Stimulated activated CD8-positive, alpha-beta memory T cell treated with anti-CD3 and anti-CD28 coated beads, Interleukin-4, amount 100 ng/mL, for 48 hours (primary cell): ENCODE results near the gene MYL5.

Experiments
- DNase-seq: peaks from one replicate; pipeline ENCODE4 v3.0.0-alpha.2; 2020

Gene MYL5

DNA sequence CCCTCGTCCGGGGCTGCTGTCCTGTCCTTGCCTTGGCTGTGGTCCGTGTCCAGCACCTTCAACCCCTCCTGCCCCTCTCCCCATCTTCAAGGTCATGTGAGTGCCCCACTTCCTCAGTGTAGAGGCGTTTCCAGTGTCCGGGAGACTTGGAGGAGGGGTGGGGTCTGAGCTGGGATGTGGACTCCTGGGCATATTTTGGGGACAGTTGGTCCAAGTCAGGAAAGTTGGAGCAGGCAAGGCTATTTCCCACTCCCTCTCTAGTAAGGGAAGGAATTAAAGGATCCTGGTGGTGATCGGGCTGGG, 34.2 kb downstream of the MYL5 start:
- no peak for DNase-seq

DNA sequence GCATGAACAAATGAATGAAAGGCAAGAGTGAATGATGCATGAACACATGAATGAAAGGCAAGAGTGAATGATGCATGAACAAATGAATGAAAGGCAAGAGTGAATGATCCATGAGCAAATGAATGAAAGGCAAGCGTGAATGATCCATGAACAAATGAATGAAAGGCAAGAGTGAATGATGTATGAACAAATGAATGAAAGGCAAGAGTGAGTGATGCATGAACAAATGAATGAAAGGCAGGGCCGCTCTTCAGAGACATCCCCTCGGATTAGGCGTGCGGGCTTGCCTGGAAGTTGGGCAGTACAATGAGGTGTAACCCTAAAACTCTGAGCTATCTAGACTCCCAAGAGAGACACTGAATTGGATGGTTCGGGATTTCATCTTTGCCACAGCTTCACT, 35.0 kb downstream of the MYL5 start:
- DNase-seq: no peak

DNA sequence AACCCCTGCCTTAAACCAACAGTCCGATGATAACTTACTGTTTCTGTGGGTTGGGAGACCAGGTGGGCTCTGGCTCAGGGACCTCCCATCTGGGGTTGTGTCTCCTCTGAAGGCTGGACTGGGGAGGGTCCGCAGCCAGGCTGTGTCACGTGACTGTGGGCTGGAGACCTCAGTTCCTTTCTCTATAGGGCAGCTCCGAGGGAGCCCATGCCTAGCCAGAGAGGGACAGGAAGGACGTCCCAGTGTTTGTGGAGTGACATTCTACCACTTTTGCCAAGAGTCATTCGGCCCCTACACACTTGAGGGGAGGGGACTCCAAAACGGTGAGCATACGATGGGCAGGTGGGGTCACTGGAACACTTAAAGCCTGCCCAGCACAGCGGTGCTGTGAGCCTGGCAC, 35.8 kb downstream of the MYL5 start:
- no peak for DNase-seq

DNA sequence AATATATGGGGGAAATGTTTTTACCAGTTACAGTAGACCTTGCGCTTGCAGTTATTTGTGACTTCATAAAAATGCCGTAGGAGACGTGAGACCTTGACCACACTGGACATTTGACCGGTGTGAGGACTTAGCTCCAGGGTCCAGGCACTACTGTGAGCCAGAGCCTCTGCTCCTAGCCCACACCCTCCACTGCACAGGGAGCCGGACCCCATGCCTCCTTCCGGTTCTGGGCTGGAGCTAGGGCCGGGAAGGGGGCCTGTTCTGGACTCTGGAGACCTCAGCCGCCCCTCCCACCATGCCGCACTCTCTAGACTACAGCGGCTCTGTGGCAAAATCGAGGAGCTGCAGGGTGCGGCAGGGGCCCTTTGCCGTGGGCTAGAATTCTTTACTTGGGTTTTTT, 36.6 kb downstream of the MYL5 start:
- DNase-seq: no peak

DNA sequence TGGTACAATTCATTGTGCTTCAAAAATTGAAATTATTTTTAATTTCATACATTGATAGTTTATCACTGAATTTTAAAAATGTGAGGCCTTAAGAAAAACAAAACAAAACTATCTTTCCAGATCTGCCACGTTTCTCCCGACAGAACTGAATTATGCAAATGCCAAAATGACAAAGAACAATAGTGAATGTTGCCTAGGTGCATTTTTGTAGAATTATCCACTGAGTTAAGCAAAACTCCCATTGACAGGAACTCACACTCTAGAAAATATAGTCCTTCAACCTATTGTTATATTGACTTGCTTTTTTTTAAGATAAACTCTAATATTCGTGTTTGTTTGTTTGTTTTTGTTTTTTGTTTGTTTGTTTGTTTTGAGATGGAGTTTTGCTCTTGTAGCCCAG, 37.8 kb downstream of the MYL5 start:
- DNase-seq: no peak

DNA sequence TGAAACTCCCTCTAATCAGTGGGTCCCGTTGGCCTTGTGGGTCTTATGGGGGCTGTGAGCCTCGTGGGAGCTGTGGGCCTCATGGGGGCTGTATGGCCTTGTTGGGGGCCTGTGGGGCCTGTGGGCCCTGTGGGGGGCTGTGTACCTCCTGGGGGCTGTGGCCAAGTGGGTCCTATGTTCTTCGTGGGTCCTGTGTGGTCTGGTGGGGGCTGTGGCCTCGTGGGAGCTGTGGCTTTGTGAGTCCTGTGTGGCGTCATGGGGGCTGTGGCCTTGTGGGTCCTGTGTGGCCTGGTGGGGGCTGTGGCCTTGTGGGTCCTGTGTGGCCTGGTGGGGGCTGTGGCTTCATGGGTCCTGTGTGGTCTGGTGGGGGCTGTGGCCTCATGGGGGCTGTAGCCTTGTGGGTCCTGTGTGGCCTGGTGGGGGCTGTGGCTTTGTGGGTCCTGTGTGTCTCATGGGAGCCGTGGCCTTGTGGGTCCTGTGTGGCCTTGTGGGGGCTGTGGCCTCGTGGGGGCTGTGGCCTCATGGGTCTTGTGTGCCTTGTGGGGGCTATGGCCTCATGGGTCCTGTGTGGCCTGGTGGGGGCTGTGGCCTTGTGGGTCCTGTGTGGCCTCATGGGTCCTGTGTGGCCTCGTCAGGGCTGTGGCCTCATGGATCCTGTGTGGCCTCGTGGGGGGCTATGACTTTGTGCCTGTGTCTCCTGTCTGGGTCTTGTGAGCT, 38.7 kb downstream of the MYL5 start:
- no peak for DNase-seq

DNA sequence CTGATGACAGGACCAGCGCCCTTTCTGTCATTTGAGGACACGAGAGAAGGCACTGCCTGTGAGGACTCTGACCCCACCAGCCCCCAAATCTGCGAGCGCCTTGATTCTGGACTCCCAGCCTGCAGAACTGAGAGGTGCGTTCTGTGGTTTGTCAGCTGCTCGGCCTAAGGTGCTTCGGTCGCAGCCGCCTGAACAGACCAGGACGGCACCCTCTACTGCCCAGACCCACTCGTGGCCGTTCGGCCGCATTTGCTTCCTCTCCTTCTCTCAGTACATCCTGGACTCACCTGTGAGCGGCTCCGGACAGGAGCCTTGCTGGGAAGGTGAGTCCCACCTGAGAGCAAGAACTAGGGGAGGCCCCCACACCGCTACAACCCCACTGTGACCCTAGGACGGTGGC, 39.7 kb downstream of the MYL5 start:
- DNase-seq: no peak

DNA sequence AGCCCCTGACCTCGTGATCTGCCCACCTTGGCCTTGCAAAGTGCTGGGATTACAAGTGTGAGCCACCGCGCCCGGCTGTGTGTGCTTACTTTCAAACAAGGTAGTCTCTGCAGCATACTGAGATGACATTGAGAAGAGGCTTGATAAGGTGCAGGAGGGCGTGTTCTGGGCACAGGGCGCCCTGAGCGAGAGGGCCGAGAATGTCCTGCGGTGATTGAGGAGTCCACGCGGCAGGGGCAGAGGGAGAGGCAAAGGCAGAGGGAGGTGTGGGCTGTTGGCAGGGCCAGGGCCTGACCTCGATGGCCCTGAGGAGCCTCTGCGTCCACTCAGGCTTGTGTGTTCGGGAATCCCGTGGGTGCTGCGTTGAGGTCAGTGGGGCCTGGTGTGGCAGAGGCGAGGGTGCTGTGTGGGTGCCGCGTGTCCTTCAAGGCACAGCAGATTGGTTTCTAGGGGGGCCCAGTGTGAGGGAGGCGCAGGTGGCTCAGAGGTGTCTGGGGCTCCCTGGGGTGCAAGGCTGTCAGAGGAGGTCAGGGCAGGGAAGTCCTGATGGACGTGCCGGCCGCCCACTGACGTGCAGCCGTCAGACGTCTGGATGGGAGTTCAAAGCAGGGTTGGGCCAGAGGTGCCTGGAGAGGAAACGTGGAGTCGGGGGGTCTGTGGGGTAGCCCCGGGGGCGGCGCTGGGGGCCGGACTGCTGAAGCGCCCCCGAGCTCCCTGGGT, 43.4 kb downstream of the MYL5 start:
- DNase-seq: no peak

DNA sequence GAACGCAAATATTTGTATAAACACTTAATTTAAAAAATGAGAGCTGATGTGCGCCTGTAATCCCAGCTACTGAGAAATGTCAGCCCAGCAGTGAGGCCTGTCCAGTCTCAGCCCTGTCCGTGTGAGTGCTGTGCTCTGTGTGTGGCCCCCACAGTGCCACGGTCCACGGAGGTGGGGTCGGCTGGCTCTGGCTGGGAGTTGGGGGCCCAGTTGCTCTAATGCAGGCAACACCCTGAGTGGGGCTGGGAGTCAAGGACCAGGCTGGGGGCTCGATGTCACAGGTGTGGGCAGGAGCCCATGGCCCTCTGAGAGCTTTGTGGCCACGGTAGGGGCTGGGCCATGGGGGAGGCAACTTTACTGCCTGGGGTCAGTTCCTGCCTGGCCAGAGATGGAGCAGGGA, 44.1 kb downstream of the MYL5 start:
- no peak for DNase-seq

DNA sequence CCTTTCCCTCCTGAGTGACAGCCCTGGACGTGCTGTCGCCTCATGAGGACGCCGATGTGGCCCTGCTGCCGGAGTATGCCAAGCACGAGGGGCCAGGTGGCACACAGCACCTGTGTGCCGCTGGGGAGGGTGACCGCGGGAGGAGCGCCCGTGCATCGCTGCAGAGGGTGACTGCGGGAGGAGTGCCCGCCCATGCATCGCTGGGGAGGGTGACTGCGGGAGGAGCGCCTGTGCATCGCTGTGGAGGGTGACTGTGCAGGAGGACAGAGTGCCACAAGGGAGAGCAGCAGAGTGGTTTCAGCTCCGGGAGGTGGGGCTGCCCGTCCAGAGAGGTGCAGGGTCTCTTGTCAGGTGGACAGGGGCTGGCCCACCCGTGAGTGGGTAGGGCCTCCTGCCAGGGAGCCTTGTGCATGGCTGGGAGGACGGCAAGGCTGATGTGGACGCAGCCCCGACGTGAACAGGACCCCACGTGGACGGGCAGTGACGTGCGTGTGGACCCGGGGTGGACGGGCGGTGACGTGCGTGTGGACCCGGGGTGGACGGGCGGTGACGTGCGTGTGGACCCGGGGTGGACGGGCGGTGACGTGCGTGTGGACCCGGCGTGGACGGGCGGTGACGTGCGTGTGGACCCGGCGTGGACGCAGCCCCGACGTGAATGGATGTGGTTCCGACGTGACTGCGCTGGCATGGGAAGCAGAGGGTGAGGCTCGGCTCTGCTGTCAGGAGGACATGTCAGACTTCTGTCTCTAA, 45.9 kb downstream of the MYL5 start:
- no peak for DNase-seq

DNA sequence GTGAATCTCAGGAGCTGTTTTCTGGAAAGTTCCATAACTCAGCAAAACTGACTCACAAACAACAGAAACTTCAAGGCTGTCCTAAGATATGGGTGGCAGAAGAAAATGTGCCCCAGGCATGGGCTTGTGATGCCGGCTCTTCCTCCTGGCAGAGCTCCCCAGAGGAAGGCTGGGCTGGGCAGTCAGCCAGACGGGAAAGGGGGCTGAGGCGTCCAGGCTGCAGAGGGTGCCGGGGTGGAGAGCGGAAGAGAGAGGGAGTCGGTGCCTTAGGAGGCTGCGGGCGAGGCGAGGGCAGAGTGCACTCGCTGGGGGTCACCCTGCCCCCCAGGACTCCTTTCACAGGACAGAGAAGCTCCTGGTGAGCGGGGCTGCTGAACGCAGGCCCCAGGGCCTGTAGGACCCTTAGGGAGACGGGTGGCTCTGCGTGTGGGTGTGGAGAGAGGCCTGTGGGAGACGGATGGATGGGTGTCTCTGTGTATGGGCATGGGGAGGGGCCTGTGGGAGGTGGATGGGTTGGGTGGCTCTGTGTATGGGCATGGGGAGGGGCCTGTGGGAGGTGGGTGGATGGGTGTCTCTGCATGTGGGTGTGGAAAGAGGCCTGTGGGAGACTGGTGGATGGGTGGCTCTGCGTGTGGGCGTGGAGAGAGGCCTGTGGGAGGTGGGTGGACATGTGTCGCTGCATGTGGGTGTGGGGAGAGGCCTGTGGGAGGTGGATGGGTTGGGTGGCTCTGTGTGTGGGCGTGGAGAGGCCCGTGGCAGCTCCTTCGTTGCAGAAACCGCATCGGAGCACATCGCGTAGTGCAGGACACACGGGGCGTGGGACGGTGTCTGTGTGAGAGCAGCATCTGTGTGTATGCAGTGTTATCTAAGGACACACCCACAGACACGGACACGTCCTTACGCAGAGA, 47.2 kb downstream of the MYL5 start:
- DNase-seq: no peak

DNA sequence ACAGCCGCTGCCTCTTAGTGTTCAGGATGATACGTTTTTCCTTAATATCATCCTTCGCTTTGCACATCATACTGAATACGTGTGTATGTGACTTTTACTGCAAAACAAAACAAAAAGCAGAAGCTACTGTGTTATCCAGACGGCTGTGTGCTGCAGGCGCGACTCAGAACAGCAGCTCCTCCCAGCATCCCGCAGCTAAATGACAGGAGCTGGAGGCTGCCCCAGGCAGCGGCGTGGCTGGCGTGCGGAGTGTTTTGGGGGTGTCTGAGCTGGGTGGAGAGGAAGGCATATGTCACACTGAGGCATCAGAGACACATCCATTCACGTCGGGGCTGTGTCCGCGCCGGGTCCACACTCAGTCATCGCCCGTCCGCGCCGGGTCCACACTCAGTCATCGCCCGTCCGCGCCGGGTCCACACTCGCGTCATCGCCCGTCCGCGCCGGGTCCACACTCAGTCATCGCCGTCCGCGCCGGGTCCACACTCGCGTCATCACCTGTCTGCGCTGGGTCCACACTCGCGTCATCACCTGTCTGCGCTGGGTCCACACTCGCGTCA, 47.9 kb downstream of the MYL5 start:
- no peak for DNase-seq

DNA sequence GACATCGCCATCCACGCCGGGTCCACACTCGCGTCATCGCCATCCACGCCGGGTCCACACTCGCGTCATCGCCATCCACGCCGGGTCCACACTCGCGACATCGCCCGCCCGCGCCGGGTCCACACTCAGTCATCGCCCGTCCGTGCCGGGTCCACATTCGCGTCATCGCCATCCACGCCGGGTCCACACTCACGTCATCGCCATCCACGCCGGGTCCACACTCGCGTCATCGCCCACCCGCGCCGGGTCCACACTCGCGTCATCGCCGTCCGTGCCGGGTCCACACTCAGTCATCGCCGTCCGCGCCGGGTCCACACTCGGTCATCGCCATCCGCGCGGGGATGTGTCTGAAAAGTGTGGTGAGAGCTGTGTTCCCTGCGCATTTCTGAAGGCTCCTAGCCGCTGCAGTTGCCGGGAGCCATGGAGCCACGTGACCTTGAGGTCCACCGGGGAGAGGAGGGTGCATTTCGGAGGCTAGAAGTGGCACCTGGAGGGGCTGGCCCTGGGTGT, 48.6 kb downstream of the MYL5 start:
- no peak for DNase-seq

DNA sequence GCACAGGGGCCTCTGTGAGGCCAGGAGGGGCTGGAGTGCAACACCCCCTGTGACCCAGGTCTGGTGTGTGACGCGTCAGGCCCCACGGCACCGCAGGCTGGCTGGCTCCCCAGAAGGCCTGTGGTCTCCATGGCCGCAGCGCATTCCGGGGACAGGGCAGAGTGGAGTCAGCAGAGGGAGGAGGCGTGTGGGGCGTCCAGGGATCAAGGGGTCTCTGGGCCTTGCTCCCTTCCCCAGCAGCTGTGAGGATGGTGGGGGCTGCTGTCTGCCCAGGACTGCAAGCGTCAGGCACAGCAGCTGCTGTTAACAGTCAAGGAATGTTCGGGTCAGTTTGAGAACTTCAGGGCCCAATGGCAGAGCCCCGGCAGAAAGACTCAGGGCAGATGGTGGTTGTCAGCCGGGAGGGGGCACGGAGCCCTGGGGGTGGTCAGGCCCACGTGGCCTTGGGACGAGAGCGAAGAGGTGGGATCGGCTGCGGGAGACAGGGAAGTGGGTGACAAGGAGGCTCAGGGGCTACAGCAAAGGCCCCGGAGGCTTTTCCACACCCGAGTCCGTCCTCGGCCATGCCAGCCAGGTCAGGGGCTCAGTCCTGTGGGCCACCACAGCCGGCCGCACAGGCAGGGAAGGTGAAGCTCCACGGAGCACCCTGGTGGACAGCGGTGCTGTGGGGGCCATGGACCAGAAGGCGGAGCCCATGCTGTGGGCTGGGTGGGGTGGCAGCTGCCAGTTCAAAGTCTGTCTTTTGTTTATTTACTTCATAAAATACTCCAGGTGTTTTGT, 49.6 kb downstream of the MYL5 start:
- no peak for DNase-seq

DNA sequence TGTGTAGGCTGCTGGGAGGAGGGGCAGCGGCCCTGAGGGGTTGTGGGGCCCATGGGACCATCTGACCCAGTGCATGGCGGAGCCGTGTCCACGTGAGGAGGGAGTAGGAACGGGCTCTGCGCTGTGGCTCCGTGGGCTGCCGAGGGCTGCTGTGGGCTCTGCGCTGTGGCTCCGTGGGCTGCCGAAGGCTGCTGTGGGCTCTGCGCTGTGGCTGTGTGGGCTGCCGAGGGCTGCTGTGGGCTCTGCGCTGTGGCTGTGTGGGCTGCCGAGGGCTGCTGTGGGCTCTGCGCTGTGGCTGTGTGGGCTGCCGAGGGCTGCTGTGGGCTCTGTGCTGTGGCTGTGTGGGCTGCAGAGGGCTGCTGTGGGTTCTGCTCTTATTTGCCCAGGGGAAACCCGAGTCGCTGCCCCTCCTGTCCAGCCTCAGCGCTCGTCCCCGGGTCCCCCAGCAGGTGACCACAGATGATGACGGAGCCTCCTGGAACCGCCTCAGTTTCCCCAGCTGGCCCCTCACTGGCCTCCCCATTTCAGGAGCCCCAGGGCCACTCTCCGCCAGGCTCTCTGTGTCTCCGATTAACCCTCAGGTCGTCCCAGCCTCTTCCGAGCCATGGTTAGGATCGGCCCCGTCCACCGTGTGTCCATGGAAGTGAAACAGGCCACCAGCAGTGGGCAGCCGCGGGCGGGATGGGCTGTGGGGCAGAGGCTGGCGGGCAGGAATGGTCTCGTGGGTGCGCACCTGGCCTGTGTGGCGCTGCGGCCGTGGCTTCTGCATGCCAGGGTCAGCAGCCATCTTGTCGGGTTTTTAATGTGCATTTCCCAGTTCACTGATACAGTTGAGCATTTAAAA, 51.3 kb downstream of the MYL5 start:
- no peak for DNase-seq

DNA sequence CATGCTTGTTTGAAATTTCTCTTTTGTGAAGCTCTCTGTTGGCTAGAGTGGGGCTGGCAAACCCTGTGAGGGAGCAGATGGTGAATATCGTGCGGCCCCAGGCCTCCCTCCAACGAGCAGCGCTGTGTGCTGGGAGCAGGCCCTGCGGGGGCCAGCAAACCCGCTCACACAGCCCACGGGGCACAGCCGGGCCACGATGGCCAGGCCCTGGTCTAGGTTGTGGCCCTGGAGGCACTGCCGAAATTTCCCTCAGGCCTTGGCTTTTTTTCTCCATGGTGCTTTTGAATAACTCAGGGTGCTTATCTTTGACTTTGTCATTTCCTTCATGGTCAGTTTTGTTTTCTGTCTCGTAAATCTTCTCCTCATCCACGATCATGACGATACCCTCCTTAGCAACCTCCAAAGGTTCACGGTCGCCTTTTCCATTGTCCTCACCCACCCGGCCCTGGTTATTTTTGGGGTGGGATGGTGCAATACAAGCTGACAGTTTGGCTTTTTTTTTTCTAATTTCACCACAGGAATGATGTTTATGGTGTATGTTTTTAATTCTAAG, 52.0 kb downstream of the MYL5 start:
- DNase-seq: no peak

DNA sequence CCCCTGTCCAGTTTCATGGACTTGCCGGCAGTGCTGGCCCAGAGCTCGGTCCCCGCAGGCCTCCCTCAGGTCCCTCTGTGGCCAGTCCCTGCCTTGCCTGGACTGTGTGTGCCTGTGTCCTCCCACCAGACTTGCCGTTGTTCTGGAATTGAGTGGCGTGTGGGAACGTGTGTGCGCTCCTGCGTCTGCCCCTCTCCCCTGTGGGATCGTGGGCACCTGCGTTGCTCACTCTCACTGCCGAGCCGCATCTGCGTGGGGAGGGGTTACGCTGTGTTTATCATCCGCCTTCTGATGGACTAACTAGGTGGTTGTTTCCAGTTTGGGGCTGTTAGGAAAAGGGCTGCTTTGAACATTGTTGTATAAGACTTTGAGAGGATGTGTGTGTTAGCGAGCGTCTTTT, 52.5 kb downstream of the MYL5 start:
- DNase-seq: no peak

DNA sequence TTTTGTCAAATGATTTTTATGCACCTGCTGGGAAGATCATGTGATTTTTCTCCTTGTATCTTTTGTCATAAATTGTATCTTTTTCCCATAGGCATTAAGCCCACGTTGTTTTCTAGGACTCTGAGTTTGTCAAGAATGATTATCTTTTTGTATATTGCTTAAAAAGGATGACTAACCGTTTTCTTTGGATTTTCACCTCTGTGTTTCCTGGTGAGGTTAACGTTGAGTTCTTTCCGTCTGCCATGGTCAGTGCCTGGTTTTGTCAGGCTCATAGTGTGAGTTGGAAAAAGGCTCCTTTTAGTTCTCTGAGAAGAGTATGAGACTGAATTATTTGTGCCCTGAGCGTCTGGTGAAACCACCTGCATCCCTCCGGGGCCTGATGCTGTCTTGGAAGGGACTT, 53.2 kb downstream of the MYL5 start:
- no peak for DNase-seq

DNA sequence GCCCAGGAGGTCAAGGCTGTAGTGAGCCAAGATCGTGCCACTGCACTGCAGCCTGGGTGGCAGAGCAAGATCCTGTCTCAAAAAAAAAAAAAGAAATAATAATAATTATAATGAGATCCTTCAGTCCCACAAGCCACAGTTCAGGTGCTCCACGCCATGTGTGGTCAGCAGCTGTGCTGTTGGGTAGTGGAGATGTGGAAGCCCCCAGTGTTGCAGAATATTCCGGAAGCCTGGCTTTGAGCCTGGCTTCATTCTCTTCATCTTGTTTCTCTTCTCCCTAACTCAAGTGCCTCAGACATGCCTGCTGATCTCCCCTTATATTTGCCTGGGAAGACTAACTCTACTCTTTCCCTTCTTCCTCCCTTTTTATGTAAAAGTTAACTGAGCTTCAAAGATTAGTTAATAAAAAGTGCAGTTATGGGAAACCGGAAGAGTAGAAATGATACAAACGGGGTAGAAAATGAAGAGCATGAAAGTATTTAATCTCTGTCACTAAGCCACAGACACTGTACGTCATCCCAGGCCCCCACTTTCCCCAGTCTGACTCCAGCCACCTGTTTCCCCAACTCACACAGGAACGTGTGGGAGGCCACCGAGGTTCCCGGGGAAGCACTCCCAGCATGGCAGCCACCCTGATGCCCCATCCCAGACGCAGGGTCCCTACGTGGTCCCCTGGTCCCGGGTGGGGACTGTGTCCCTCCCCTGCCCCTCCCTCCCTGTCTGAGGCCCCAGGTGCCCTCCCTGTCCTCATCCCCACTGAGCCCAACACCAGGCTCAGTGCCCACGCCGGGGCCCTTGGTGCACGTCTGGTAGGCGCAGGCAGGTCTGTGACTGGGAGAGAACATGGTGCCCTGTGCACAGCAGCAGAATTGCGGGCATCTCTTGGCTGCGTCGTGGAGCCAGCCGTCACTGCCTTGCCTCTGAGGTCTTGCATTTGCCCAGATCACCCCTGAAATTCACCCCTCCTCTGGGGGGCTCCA, 55.3 kb downstream of the MYL5 start:
- DNase-seq: no peak
